GM10248 (cell line): ENCODE data around the gene CADPS2.

Source experiments
- CTCF ChIA-PET: fragments of 300-600 bp; sonication (Branson Sonifier 250); formaldehyde crosslinking; extraction: SDS; loops from one replicate; lab custom pipeline; 2021; ENCODE audit warnings: antibody characterized with exemption; lab: Yijun Ruan, JAX
- POLR2A ChIA-PET: fragments of 350-650 bp; sonication (Branson Sonifier 250); formaldehyde crosslinking; extraction: SDS; loops from one replicate; lab custom pipeline; 2020; ENCODE audit warnings: antibody characterized with exemption; lab: Yijun Ruan, JAX
- DNase-seq: peaks from one replicate; pipeline ENCODE4 v3.0.0; 2012; ENCODE audit errors: extremely low spot score
- TF ChIP-seq, protein P1 (sequence below): IDR thresholded peaks from 2 replicates; pipeline ENCODE4 v1.5.1; 2012; ENCODE audit warnings: mild to moderate bottlenecking, low read depth; ENCODE audit errors: extremely low read depth, missing control alignments, control extremely low read depth

Gene CADPS2

DNA sequence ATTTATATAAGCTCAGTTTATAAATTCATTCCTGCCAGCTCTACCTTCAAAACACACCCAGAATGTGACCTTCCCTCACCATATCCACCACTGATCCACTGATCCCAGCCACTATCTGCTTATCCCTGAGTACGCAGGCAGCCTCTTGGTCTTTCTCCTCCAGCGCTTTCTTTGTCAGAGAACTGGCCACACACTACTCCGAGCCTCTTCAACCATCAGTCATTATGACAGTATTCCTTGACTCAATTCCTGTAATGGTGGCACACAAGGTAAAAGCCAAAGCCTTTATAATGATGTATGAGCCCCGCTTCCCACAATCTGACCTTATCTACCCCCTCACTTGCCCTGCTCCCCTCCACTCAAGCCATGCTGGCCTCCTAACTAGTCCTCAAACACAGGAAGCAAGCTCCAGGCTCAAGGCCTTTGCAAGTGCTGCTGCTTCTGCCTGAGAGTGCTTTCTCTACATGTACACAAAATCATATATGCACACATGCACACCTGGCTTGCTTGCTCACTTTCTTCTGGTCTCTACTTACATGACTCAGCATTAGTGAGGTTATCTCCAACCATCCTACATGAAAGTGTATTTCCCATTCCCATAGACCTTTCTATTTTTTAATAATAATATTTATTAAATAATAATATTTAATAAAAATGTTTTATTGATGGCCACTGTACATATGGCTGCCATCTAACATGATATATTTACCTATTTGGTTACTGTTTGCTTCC, 431.3 kb downstream of the CADPS2 start:
- TF ChIP-seq, protein P1, sequence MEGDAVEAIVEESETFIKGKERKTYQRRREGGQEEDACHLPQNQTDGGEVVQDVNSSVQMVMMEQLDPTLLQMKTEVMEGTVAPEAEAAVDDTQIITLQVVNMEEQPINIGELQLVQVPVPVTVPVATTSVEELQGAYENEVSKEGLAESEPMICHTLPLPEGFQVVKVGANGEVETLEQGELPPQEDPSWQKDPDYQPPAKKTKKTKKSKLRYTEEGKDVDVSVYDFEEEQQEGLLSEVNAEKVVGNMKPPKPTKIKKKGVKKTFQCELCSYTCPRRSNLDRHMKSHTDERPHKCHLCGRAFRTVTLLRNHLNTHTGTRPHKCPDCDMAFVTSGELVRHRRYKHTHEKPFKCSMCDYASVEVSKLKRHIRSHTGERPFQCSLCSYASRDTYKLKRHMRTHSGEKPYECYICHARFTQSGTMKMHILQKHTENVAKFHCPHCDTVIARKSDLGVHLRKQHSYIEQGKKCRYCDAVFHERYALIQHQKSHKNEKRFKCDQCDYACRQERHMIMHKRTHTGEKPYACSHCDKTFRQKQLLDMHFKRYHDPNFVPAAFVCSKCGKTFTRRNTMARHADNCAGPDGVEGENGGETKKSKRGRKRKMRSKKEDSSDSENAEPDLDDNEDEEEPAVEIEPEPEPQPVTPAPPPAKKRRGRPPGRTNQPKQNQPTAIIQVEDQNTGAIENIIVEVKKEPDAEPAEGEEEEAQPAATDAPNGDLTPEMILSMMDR = no peak
- POLR2A ChIA-PET = no interaction called here
- CTCF ChIA-PET = interaction anchor here (1.0 to 1.7 kb wide), 2 partner anchors 9 to 36 kb away, joined by 3 read pairs; no protein-coding TSS in a partner anchor
- no peak for DNase-seq

DNA sequence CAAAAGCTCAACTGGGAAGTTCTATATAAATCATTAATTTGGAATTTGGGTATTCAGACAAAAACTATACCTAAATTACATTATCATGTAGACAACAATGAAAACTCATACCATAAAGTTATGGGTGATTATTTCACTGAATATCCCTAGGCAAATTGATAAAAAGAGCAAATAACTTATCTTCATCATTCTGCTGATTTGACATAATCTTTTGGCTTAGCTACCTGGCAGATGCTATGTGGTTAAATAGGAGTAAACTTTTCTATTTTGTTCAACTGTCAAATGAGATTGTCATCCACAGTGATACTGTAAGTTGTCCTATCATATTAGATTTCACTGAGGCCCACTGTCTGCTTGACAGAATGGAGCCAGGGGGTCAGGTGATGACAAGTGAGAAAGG, 432.8 kb downstream of the CADPS2 start:
- POLR2A ChIA-PET = no interaction called here

GRCh38 chr7:122448893-122449589, 437.2 kb downstream of the CADPS2 start:
- no peak for DNase-seq
- TF ChIP-seq, protein P1 = no peak
- CTCF ChIA-PET = interaction anchor here (1.1 to 1.7 kb wide), 2 partner anchors 11 to 12 kb away, joined by 3 to 5 read pairs; no protein-coding TSS in a partner anchor
- POLR2A ChIA-PET = no interaction called here

More for the DNA sequence above, 432.8 kb downstream of the CADPS2 start:
- TF ChIP-seq, protein P1 = no peak
- CTCF ChIA-PET = interaction anchor here (1.7 kb wide), 1 partner anchor 34 kb away, joined by 3 read pairs; no protein-coding TSS in a partner anchor
- no peak for DNase-seq

DNA sequence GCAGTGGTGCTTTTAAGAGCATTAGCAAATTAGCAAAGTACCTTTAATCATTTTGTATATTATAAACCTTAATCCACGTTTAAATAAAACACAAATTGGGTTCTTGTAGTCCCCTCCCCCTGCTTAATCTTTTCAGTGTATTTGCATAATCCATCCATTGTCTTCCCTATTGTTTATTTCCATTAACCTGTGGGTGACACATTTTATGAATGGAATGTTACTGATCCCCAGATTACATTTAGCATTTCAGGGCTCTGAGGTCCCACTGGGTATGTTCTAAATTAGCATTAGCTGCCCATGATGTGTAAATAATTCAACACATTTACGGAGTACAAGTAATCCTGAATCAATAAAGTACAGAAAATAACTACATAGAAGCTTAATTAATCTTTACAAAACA, 443.3 kb downstream of the CADPS2 start:
- POLR2A ChIA-PET = no interaction called here
- DNase-seq = no peak

GRCh38 chr7:122438492-122438891, 447.8 kb downstream of the CADPS2 start:
- TF ChIP-seq, protein P1 = no peak
- DNase-seq = no peak
- CTCF ChIA-PET = no interaction called here
- POLR2A ChIA-PET = no interaction called here

More for the DNA sequence above, 443.3 kb downstream of the CADPS2 start:
- TF ChIP-seq, protein P1 = no peak
- CTCF ChIA-PET = no interaction called here

GRCh38 chr7:122438006-122438405, 448.3 kb downstream of the CADPS2 start:
- ChIA-PET CTCF (no interaction called here), POLR2A (no interaction called here)
- no peak for DNase-seq
- TF ChIP-seq, protein P1 = no peak
